ENCODE results near the gene SLC26A1.

- no peak for TF ChIP-seq CTCF (IDR thresholded peaks at IDR 0.05)
- no peak for TF ChIP-seq POLR2A (IDR thresholded peaks at IDR 0.05)
These were observed 4.3 kb upstream of the SLC26A1 start for GRCh38 chr4:997375-998071.
